ENCODE data around the gene FAR2.
"Not testable (repeated sequence)": the region's sequence is repeated elsewhere in the genome, so short reads cannot be mapped to it uniquely, and the experiment has no call there.

Gene FAR2

DNA sequence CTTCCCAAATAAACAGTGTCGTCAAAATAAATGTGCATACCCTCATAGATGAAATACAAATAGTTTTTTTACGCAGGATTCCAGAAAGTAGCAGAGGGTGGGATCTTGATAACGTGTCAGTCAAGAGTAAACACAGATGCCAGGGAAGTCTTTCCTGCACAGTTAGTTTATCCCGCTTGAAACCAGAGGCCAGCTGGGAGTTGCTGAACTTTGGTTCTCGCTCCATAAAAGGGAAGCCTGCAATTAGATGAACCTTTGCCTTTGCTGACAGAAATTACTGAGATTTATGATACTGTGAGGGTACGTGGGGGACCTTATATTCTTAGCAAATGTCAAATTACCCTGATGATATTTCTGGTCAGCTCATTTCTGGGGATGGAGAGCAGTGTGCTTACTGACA, 18.9 kb downstream of the FAR2 start:
- CTCF ChIA-PET = interaction anchor here (1.5 kb wide), 1 partner anchor 8 kb away, joined by 3 read pairs; no protein-coding TSS in a partner anchor
- POLR2A ChIA-PET = no interaction called here

DNA sequence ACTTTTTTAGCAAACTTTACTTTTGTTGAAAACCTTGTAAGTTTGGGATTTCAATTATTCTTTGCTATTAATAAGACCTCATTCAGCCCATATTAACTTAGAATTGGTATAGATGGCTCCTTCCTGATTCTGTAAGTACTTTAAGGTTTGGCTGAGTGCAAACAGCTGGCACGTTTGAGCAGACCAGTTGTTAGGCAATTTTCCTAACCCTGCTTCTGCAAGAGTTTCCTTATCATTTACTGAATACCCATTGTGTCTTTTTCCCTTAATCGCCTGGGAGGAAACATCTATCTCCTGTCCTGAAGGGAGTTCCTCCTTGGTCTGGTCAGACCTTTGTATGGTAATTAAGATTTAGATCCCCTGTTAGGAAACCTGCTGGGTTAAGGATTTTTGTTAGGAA, 20.9 kb downstream of the FAR2 start:
- POLR2A ChIA-PET; CTCF ChIA-PET; DNase-seq (ENCODE audit: extremely low spot score): not testable (repeated sequence)

More for the DNA sequence above, 18.9 kb downstream of the FAR2 start:
- TF ChIP-seq LEF1 (IDR thresholded peaks at IDR 0.05; ENCODE audit: borderline replicate concordance) = no peak
- TF ChIP-seq HDGF (IDR thresholded peaks at IDR 0.05; ENCODE audit: borderline replicate concordance) = no peak
- TF ChIP-seq FOXK2 (IDR thresholded peaks at IDR 0.05) = no peak
- TF ChIP-seq NFRKB (IDR thresholded peaks at IDR 0.05) = no peak
- no peak for TF ChIP-seq CTBP1 (IDR thresholded peaks at IDR 0.05; ENCODE audit: borderline replicate concordance)
- no peak for TF ChIP-seq BHLHE40 (IDR thresholded peaks at IDR 0.05; ENCODE audit: borderline replicate concordance)
- no peak for TF ChIP-seq SUZ12 (IDR thresholded peaks at IDR 0.05)
- no peak for TF ChIP-seq FOXM1 (IDR thresholded peaks at IDR 0.05; ENCODE audit: borderline replicate concordance)
- TF ChIP-seq ZNF384 (IDR thresholded peaks at IDR 0.05) = no peak
- no peak for DNase-seq (ENCODE audit: extremely low spot score)

DNA sequence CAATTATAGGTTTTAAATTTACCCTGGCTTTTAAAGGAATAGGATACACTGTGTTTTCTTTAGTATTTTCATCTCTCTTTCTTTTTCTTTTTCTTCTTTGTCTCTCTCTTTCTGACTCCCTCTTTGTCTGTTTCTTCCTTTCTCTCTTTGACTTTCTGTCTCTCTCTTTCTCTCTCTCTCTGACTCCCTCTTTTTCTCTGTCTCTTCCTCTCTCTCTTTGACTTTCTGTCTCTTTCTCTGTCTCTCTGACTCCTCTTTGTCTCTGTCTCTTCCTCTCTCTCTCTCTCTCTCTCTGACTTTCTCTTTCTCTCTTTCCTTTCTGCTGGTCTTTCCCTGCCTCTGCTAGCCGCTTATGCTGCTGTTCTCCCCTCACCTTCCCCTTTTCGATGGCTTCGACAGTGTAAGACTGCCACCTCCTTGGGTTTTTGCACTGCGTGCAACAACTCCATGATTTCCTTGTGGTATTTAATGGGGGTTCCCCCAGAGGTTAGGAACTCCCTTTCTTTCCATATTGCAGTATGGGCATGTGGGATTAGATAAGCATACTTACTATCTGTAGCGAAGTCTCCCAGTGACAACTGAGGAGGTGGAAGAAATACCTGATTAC, 21.5 kb downstream of the FAR2 start:
- CTCF ChIA-PET; DNase-seq (ENCODE audit: extremely low spot score); POLR2A ChIA-PET: not testable (repeated sequence)

DNA sequence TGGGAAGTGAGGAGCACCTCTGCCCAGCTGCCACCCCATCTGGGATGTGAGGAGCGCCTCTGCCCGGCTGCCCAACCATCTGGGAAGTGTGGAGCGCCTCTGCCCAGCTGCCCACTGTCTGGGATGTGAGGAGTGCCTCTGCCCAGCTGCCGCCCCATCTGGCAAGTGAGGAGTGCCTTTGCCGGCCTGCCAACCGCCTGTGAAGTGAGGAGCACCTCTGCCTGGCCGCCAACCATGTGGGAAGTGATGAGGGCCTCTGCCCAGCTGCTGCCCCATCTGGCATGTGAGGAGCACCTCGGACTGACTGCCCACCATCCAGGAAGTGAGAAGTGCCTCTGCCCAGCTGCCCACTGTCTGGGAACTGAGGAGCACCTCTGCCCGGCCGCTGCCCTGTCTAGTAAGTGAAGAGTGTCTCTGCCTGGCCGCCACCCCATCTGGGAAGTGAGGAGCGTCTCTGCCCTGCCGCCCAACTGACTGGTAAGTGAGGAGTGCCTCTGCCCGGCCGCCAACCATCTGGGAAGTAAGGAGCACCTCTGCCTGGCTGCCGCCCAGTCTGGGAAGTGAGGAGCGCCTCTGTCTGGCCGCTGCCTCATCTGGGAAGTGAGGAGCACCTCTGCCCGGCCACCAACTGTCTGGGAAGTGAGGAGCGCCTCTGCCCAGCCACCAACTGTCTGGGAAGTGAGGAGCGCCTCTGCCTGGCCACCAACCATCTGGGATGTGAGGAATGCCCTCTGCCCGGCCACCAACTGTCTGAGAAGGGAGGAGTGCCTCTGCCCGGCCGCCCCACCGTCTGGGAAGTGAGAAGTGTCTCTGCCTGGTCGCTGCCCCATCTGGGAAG, 22.6 kb downstream of the FAR2 start:
- TF ChIP-seq ARNT (IDR thresholded peaks at IDR 0.05) (no peak), HDGF (IDR thresholded peaks at IDR 0.05; ENCODE audit: borderline replicate concordance) (no peak), ELF4 (IDR thresholded peaks at IDR 0.05) (no peak), CTBP1 (IDR thresholded peaks at IDR 0.05; ENCODE audit: borderline replicate concordance) (no peak), SUZ12 (IDR thresholded peaks at IDR 0.05) (no peak), FOXM1 (IDR thresholded peaks at IDR 0.05; ENCODE audit: borderline replicate concordance) (no peak), TARDBP (IDR thresholded peaks at IDR 0.05) (no peak), FOXA1 (IDR thresholded peaks at IDR 0.05) (no peak), NFRKB (IDR thresholded peaks at IDR 0.05) (no peak)
- TF ChIP-seq, protein P1, sequence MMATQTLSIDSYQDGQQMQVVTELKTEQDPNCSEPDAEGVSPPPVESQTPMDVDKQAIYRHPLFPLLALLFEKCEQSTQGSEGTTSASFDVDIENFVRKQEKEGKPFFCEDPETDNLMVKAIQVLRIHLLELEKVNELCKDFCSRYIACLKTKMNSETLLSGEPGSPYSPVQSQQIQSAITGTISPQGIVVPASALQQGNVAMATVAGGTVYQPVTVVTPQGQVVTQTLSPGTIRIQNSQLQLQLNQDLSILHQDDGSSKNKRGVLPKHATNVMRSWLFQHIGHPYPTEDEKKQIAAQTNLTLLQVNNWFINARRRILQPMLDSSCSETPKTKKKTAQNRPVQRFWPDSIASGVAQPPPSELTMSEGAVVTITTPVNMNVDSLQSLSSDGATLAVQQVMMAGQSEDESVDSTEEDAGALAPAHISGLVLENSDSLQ (IDR thresholded peaks at IDR 0.05) = no peak
- DNase-seq (ENCODE audit: extremely low spot score) = no peak
- ChIA-PET POLR2A (no interaction called here), CTCF (no interaction called here)

- TF ChIP-seq CTBP1 (IDR thresholded peaks at IDR 0.05; ENCODE audit: borderline replicate concordance) = no peak
- no peak for TF ChIP-seq SUZ12 (IDR thresholded peaks at IDR 0.05)
- TF ChIP-seq FOXM1 (IDR thresholded peaks at IDR 0.05; ENCODE audit: borderline replicate concordance) = no peak
- TF ChIP-seq LEF1 (IDR thresholded peaks at IDR 0.05; ENCODE audit: borderline replicate concordance) = no peak
- TF ChIP-seq FOXA1 (IDR thresholded peaks at IDR 0.05) = no peak
- no peak for TF ChIP-seq L3MBTL2 (conservative IDR thresholded peaks at IDR 0.05)
- no peak for TF ChIP-seq ZNF384 (IDR thresholded peaks at IDR 0.05)
- TF ChIP-seq TARDBP (IDR thresholded peaks at IDR 0.05) = no peak
- no peak for TF ChIP-seq NFRKB (IDR thresholded peaks at IDR 0.05)
- no peak for TF ChIP-seq FOXK2 (IDR thresholded peaks at IDR 0.05)
- TF ChIP-seq BHLHE40 (IDR thresholded peaks at IDR 0.05; ENCODE audit: borderline replicate concordance) = no peak
- TF ChIP-seq HDGF (IDR thresholded peaks at IDR 0.05; ENCODE audit: borderline replicate concordance) = no peak
- TF ChIP-seq, protein P1 (IDR thresholded peaks at IDR 0.05) = no peak
- no peak for TF ChIP-seq SP1 (IDR thresholded peaks at IDR 0.05)
- no peak for TF ChIP-seq ELF4 (IDR thresholded peaks at IDR 0.05)
- TF ChIP-seq ARNT (IDR thresholded peaks at IDR 0.05) = no peak
- ChIA-PET POLR2A (no interaction called here), CTCF (no interaction called here)
- DNase-seq (ENCODE audit: extremely low spot score) = no peak
Measured at GRCh38 chr12:29176941-29177340, 27.9 kb downstream of the FAR2 start.

GRCh38 chr12:29182247-29182646, 33.2 kb downstream of the FAR2 start:
- POLR2A ChIA-PET; DNase-seq (ENCODE audit: extremely low spot score); CTCF ChIA-PET: not testable (repeated sequence)

DNA sequence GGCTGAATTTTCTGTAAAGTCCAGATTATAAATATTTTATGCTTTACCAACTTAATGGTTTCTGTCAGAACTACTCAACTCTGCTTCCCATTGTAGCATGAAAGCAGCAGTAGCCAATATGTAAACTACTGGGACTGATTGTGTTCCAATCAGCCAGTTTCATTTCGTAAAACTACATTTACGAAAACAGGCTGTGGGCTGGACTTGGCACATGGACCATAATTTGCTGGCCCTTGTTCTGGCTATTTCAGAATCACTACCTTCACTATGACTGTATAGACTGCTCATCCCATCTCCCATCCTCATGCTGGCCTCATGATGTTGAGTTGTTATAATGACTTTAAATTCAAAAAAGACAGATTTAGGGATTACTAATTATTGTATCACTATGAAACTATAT, 38.7 kb downstream of the FAR2 start:
- TF ChIP-seq FOXA1 (IDR thresholded peaks at IDR 0.05) = no peak
- TF ChIP-seq SUZ12 (IDR thresholded peaks at IDR 0.05) = no peak
- no peak for TF ChIP-seq TARDBP (IDR thresholded peaks at IDR 0.05)
- TF ChIP-seq FOXM1 (IDR thresholded peaks at IDR 0.05; ENCODE audit: borderline replicate concordance) = no peak
- no peak for TF ChIP-seq NFRKB (IDR thresholded peaks at IDR 0.05)
- TF ChIP-seq CTBP1 (IDR thresholded peaks at IDR 0.05; ENCODE audit: borderline replicate concordance) = no peak
- no peak for TF ChIP-seq ARNT (IDR thresholded peaks at IDR 0.05)
- TF ChIP-seq, protein P1 (IDR thresholded peaks at IDR 0.05) = no peak
- TF ChIP-seq HDGF (IDR thresholded peaks at IDR 0.05; ENCODE audit: borderline replicate concordance) = no peak
- no peak for TF ChIP-seq ZNF384 (IDR thresholded peaks at IDR 0.05)
- TF ChIP-seq FOXK2 (IDR thresholded peaks at IDR 0.05) = no peak
- ChIA-PET POLR2A (no interaction called here), CTCF (no interaction called here)
- DNase-seq (ENCODE audit: extremely low spot score) = no peak

All from HEK293T (cell line).